K562 (cell line): ENCODE data around the gene RHPN2. TPM values are rescaled to one million over a fixed set of nuclear protein-coding genes. Genes with fewer than 3 reads are reported as not detected.
"Not testable (repeated sequence)": the region's sequence is repeated elsewhere in the genome, so short reads cannot be mapped to it uniquely, and the experiment has no call there.

Experiments
- ATAC-seq: fragments of 200-7000 bp; cut with Tn5 transposase; 3 replicates; pipeline ENCODE4 v1.9.1; 2020; ENCODE audit warnings: moderate library complexity
- BruUV-seq: library from RNA; stranded (reverse); fragments of 400-500 nt; replicated peaks from 2 replicates; lab custom pipeline; 2021; lab: Mats Ljungman, UMichigan
- CTCF ChIA-PET: fragments of 300-600 bp; formaldehyde crosslinking; extraction: SDS; loops from one replicate; lab custom pipeline; 2021; ENCODE audit warnings: low intra/inter-chr PET ratio; lab: Yijun Ruan, JAX
- POLR2A ChIA-PET: fragments of 300-600, 350-650 bp; sonication (Branson Sonifier 250); formaldehyde crosslinking; extraction: SDS; loops from one replicate; lab custom pipeline; 2021; ENCODE audit warnings: antibody characterized with exemption, inconsistent platforms; lab: Yijun Ruan, JAX
- DNase-seq, 4 experiments: peaks; one replicate each; pipeline versions ENCODE4 v3.0.0 to v3.0.0-alpha.2; 2011 to 2018; ENCODE audit warnings: low spot score in 3 of 4, mixed read lengths in 3 of 4; ENCODE audit errors: extremely low read depth in 1 of 4
- FAIRE-seq: peaks from 2 replicates; lab custom pipeline; 2011; peaks lifted over from hg19 to GRCh38; lab: Jason Lieb, UNC
- H2AFZ ChIP-seq: 2 replicates; pipeline ENCODE4 v1.6.0; 2011; ENCODE audit warnings: low read depth, low read length, control low read depth, inconsistent platforms
- H3K27ac ChIP-seq: fragments of 200-600 bp; 3 replicates; pipeline ENCODE4 v1.8.0; 2011; ENCODE audit warnings: low read depth, mild to moderate bottlenecking, control low read depth, inconsistent platforms, low read length, moderate library complexity, mixed read lengths; ENCODE audit errors: extremely low read depth
- H3K27me3 ChIP-seq, 2 experiments: fragments of 300-600 bp in 1 of 2; 2 replicates in 1 of 2; 3 replicates in 1 of 2; pipeline versions ENCODE4 v1.6.0 to v1.8.0; 2011; ENCODE audit warnings: inconsistent platforms in 2 of 2, low read length in 2 of 2, mild to moderate bottlenecking in 1 of 2, mixed read lengths in 1 of 2, moderate library complexity in 1 of 2; ENCODE audit not compliant: control insufficient read depth in 2 of 2, insufficient read depth in 2 of 2
- H3K36me3 ChIP-seq: fragments of 300-600 bp; 3 replicates; pipeline ENCODE4 v1.8.0; 2011; ENCODE audit warnings: mild to moderate bottlenecking, low read length, inconsistent platforms; ENCODE audit not compliant: control insufficient read depth, insufficient read depth
- H3K4me1 ChIP-seq, 2 experiments: fragments of 200-600 bp in 1 of 2; replicated peaks in 1 of 2; 2 replicates in 1 of 2; 3 replicates in 1 of 2; pipeline versions ENCODE4 v1.5.1 to v1.8.0; 2011; ENCODE audit warnings: inconsistent platforms in 2 of 2, low read length in 2 of 2, mild to moderate bottlenecking in 1 of 2, mixed read lengths in 1 of 2, moderate library complexity in 1 of 2; ENCODE audit not compliant: control insufficient read depth in 2 of 2, insufficient read depth in 2 of 2
- H3K4me2 ChIP-seq: 2 replicates; pipeline ENCODE4 v1.6.1; 2011; ENCODE audit warnings: low read length, control low read depth, inconsistent platforms, mixed read lengths; ENCODE audit not compliant: insufficient read depth
- H3K4me3 ChIP-seq: fragments of 200-600 bp; sonication (generic), shearing (Covaris generic); 2 replicates; pipeline ENCODE4 v1.5.1; 2016; ENCODE audit warnings: control low read depth, inconsistent platforms
- H3K79me2 ChIP-seq: fragments of 200-600 bp; 3 replicates; pipeline ENCODE4 v1.8.0; 2011; ENCODE audit warnings: low read length, inconsistent platforms; ENCODE audit not compliant: control insufficient read depth, insufficient read depth
- H3K9ac ChIP-seq, 2 experiments: 2 replicates each; pipeline versions ENCODE4 v1.6.0 to v1.6.1; 2011; ENCODE audit warnings: low read depth in 2 of 2, low read length in 2 of 2, control low read depth in 1 of 2, inconsistent platforms in 1 of 2, mild to moderate bottlenecking in 1 of 2, mixed read lengths in 1 of 2; ENCODE audit not compliant: insufficient read depth in 1 of 2
- H3K9me1 ChIP-seq: one replicate; pipeline ENCODE4 v1.6.0; 2011; ENCODE audit warnings: inconsistent platforms, mild to moderate bottlenecking, low read length, moderate library complexity; ENCODE audit not compliant: control insufficient read depth, insufficient read depth
- H3K9me3 ChIP-seq: replicated peaks from 2 replicates; pipeline ENCODE4 v1.5.1; 2011; ENCODE audit warnings: low read depth, low read length, inconsistent platforms; ENCODE audit not compliant: control insufficient read depth, insufficient read depth
- H4K20me1 ChIP-seq: replicated peaks from 2 replicates; pipeline ENCODE4 v1.6.1; 2011; ENCODE audit warnings: low read length, inconsistent platforms, mixed read lengths; ENCODE audit not compliant: control insufficient read depth, insufficient read depth
- CBFA2T2 ChIP-seq: fragments of 450-650 bp; conservative IDR thresholded peaks from 2 replicates; pipeline ENCODE4 v1.6.1; 2017; ENCODE audit warnings: mild to moderate bottlenecking
- CBFA2T3 ChIP-seq: fragments of 450-650 bp; IDR thresholded peaks from 2 replicates; pipeline ENCODE4 v1.6.1; 2017
- CTBP1 ChIP-seq: fragments of 450-650 bp; IDR thresholded peaks from 2 replicates; pipeline ENCODE4 v1.6.1; 2016; ENCODE audit warnings: borderline replicate concordance
- DPF2 ChIP-seq: fragments of 450-650 bp; IDR thresholded peaks from 2 replicates; pipeline ENCODE4 v1.6.1; 2016
- FOSL1 ChIP-seq: fragments of 200-800 bp; sonication (Bioruptor generic); conservative IDR thresholded peaks from 2 replicates; pipeline ENCODE4 v1.6.1; 2016; ENCODE audit warnings: missing genetic modification characterization, missing compliant biosample characterization
- HDAC1 ChIP-seq, 2 experiments: fragments of 450-650 bp; IDR thresholded peaks; 2 replicates each; pipeline ENCODE4 v1.6.1; 2016 to 2017; ENCODE audit warnings: inconsistent platforms in 1 of 2, mild to moderate bottlenecking in 1 of 2, moderate library complexity in 1 of 2
- JUND ChIP-seq, 2 experiments: IDR thresholded peaks; 2 replicates in 1 of 2; 3 replicates in 1 of 2; pipeline ENCODE4 v1.6.1; 2011; ENCODE audit warnings: borderline replicate concordance in 2 of 2, low read depth in 2 of 2, low read length in 2 of 2, improper control_type of control experiment in 1 of 2, missing biosample characterization in 1 of 2, missing genetic modification characterization in 1 of 2, missing genetic modification reagents in 1 of 2
- KDM1A ChIP-seq, 2 experiments: fragments of 450-650 bp; IDR thresholded peaks; 2 replicates each; pipeline ENCODE4 v1.6.1; 2016; ENCODE audit warnings: mild to moderate bottlenecking in 2 of 2
- MYNN ChIP-seq, 2 experiments: sonication (generic); formaldehyde crosslinking in 1 of 2; IDR thresholded peaks; 2 replicates each; pipeline versions ENCODE4 v1.5.0 to v1.6.1; 2016 to 2020; ENCODE audit warnings: antibody characterized with exemption in 1 of 2, missing genetic modification reagents in 1 of 2
- SREBF2 ChIP-seq: sonication (generic); formaldehyde crosslinking; IDR thresholded peaks from 2 replicates; pipeline ENCODE4 v1.4.0; 2020; ENCODE audit warnings: mild to moderate bottlenecking, missing genetic modification reagents
- ZEB2 ChIP-seq: fragments of 450-650 bp; IDR thresholded peaks from 2 replicates; pipeline ENCODE4 v1.6.1; 2016
- WGBS: fragments of 100-300 bp; shearing (Covaris generic); methylation state at CpG from one replicate; pipeline ENCODE4 v1.1.6; 2016; ENCODE audit warnings: low coverage, mixed read lengths; ENCODE audit not compliant: insufficient coverage; ENCODE audit errors: missing lambda C conversion rate; 5-methylcytosine and 5-hydroxymethylcytosine counted together
- in situ Hi-C: fragments of 300-500 bp; cut with MboI; formaldehyde crosslinking; loops from 4 replicates; pipeline ENCODE4 v1.15.0; 2018; ENCODE audit warnings: inconsistent platforms, mixed read lengths
- intact Hi-C: fragments of 100-400 bp; cut with micrococcal nuclease; formaldehyde crosslinking; loops from 2 replicates; pipeline ENCODE4 v1.14.2; 2022
- polyA plus RNA-seq, 8 experiments: library from polyadenylated mRNA; depleted of rRNA in 4 of 8; stranded (reverse) in 5 of 8; unstranded in 3 of 8; fragments of >200 nt; fragmentation: Nextera tagmentation in 2 of 8; fragmentation: Illumina TruSeq in 1 of 8; extraction: Ambion mirVana in 2 of 8; extraction: Trizol in 1 of 8; gene quantifications; 2 replicates each; pipeline versions ENCODE4 v1.2.1 to v1.2.3, GENCODE V29; 2011 to 2014; ENCODE audit warnings: inconsistent platforms in 1 of 8, missing spikeins in 1 of 8
- total RNA-seq, 7 experiments: library from RNA; depleted of rRNA in 6 of 7; stranded (reverse); fragments of >200 nt in 6 of 7; fragmentation: Illumina TruSeq in 2 of 7; extraction: Trizol in 2 of 7; gene quantifications; 2 replicates each; pipeline versions ENCODE4 v1.2.1 to v1.2.3, GENCODE V29; 2011 to 2021; ENCODE audit warnings: low replicate concordance in 1 of 7

RHPN2 gene
- total and polyA plus RNA-seq, 9 of the 15 experiments (the other 6 are each of a cell fraction or from before 2014, with no cell fraction given), result 0.63 to 9.9 (median 3.2) TPM

GRCh38 chr19:33047422-33047821 lies 17.3 kb downstream of the RHPN2 start (continued):
- 0 out of 2 replicates have a peak, but pooled peaks have one; percentile 16 for TF ChIP-seq DPF2
- TF ChIP-seq ZEB2, result peak; percentile 87
- no peak for TF ChIP-seq SREBF2 (CRISPR knock-in tag)
- TF ChIP-seq HDAC1 (IDR thresholded peaks at IDR 0.05), result 0 out of 4 replicates have a peak, but pooled peaks of 1 of the 2 experiments have one; percentile 16
- TF ChIP-seq FOSL1 (tag), result 0 out of 2 replicates have a peak, but pooled peaks have one; percentile 28
- peak; percentile 85 for TF ChIP-seq CBFA2T3
- peak; percentile 38; the same call in 1 of the 2 replicates for TF ChIP-seq MYNN (IDR thresholded peaks at IDR 0.05)
- TF ChIP-seq MYNN (CRISPR knock-in tag; IDR thresholded peaks at IDR 0.05), result no peak
- peak; percentile 93 for TF ChIP-seq CTBP1
- TF ChIP-seq JUND (IDR thresholded peaks at IDR 0.05; ENCODE audit: borderline replicate concordance, low read depth, low read length), result peak; percentile 7; the same call in 1 of the 2 replicates
- TF ChIP-seq JUND (tag; IDR thresholded peaks at IDR 0.05; ENCODE audit: borderline replicate concordance, low read depth, low read length), result no peak; the same call in 2 of the 3 replicates
- peak; percentile 71 for TF ChIP-seq CBFA2T2
- TF ChIP-seq KDM1A (IDR thresholded peaks at IDR 0.05), result peak; percentile 80 to 81

GRCh38 chr19:33041828-33042160 lies 22.9 kb downstream of the RHPN2 start:
- H3K9me3 ChIP-seq, H3K36me3 ChIP-seq, H3K79me2 ChIP-seq, H3K4me2 ChIP-seq, BruUV-seq, H2AFZ ChIP-seq, ATAC-seq, H3K27me3 ChIP-seq, H3K4me1 ChIP-seq, DNase-seq, intact Hi-C loops, H3K27ac ChIP-seq, CTCF ChIA-PET, H3K9ac ChIP-seq, H3K4me3 ChIP-seq, in situ Hi-C loops, H4K20me1 ChIP-seq, H3K9me1 ChIP-seq, FAIRE-seq: not testable (repeated sequence)
- WGBS, result 34% methylated on average over 2 of the region's 3 CpGs
- POLR2A ChIA-PET, result interaction anchor here (1.0 kb wide), 1 partner anchor 9 kb away, joined by 4 read pairs; no protein-coding TSS in a partner anchor
